ENCODE measurements around the gene SLC26A11. TPM values are rescaled to one million over a fixed set of nuclear protein-coding genes. Genes with fewer than 3 reads are reported as not detected.

SLC26A11 gene
- total and polyA plus RNA-seq, 2 donors (not counting 1 experiment from before 2014, with no cell fraction given) = 10.1 to 31.4 TPM

GRCh38 chr17:80229011-80229410 is 8.8 kb downstream of the SLC26A11 start:
- intact Hi-C loops (cut with micrococcal nuclease) = no loop called here
- Histone ChIP-seq H4K20me1 (ENCODE audit: control insufficient read depth, insufficient read depth, low read length, poor library complexity, severe bottlenecking) (no peaks in the 10 kb centered on the region), H3K27ac (ENCODE audit: low read length in 2 of 2) (no peak overlapping the region), H3K4me2 (replicated peaks; ENCODE audit: low read depth, low read length, poor library complexity, severe bottlenecking) (no peak overlapping the region), H3K9me3 (ENCODE audit: control extremely low read depth in 1 of 3, control insufficient read depth in 2 of 3, insufficient read depth in 1 of 3, low read length in 2 of 3) (peaks cover 0 to 23% (median 20%) of the 10 kb centered on the region in 3 donors), H3K27me3 (replicated peaks in 1 of 4; ENCODE audit: control extremely low read depth in 1 of 4, control insufficient read depth in 3 of 4, insufficient read depth in 4 of 4, low read length in 3 of 4) (peaks cover 0 to 2% (median 0%) of the 10 kb centered on the region in 4 experiments), H3K36me3 (replicated peaks in 1 of 2; ENCODE audit: control extremely low read depth in 1 of 2, control insufficient read depth in 1 of 2, extremely low read depth in 1 of 2, insufficient read depth in 2 of 2, low read length in 1 of 2) (no peaks in the 10 kb centered on the region), H3K4me3 (ENCODE audit: control extremely low read depth in 1 of 5, extremely low read depth in 1 of 5, insufficient read depth in 1 of 5, low read depth in 2 of 5, low read length in 4 of 5) (no peak overlapping the region), H3K4me1 (ENCODE audit: control insufficient read depth in 2 of 2, insufficient read depth in 2 of 2, low read length in 2 of 2) (no peaks in the 10 kb centered on the region), H3K9ac (ENCODE audit: low read length) (no peak overlapping the region), H3K79me2 (ENCODE audit: control insufficient read depth, insufficient read depth, low read length) (no peaks in the 10 kb centered on the region), H2AFZ (ENCODE audit: insufficient read depth, low read depth, low read length, poor library complexity, severe bottlenecking) (no peak overlapping the region)
- WGBS (ENCODE audit: insufficient coverage) = 82% methylated on average over 4 of the region's 4 CpGs
- no peak overlapping the region for H3K27ac Mint-ChIP-seq
- ChIA-PET POLR2A (no interaction called here), CTCF (no interaction called here)
- no peak overlapping the region for H3K4me3 Mint-ChIP-seq
- H3K4me1 Mint-ChIP-seq = no peaks in the 10 kb centered on the region
- DNase-seq = no peak
- no peak for ATAC-seq (ENCODE audit: low read depth)
- H3K9me3 Mint-ChIP-seq (ENCODE audit: insufficient read depth) = peaks cover 5% of the 10 kb centered on the region
- TF ChIP-seq EZH2 (IDR thresholded peaks at IDR 0.05; ENCODE audit: borderline replicate concordance, insufficient read depth, low read depth, low read length, poor library complexity, severe bottlenecking) (no peak), CTCF (IDR thresholded peaks at IDR 0.05) (no peak)
- no peaks in the 10 kb centered on the region for H3K27me3 Mint-ChIP-seq

GRCh38 chr17:80232438-80232837 is 12.2 kb downstream of the SLC26A11 start:
- Histone ChIP-seq H3K4me2 (replicated peaks; ENCODE audit: low read depth, low read length, poor library complexity, severe bottlenecking) (no peak overlapping the region), H3K27ac (ENCODE audit: low read length in 2 of 2) (no peak overlapping the region), H3K79me2 (ENCODE audit: control insufficient read depth, insufficient read depth, low read length) (no peaks in the 10 kb centered on the region), H3K27me3 (replicated peaks in 1 of 4; ENCODE audit: control extremely low read depth in 1 of 4, control insufficient read depth in 3 of 4, insufficient read depth in 4 of 4, low read length in 3 of 4) (no peaks in the 10 kb centered on the region), H3K9me3 (ENCODE audit: control extremely low read depth in 1 of 3, control insufficient read depth in 2 of 3, insufficient read depth in 1 of 3, low read length in 2 of 3) (peaks cover 0 to 34% (median 23%) of the 10 kb centered on the region in 3 donors), H3K9ac (ENCODE audit: low read length) (no peak overlapping the region), H4K20me1 (ENCODE audit: control insufficient read depth, insufficient read depth, low read length, poor library complexity, severe bottlenecking) (no peaks in the 10 kb centered on the region), H2AFZ (ENCODE audit: insufficient read depth, low read depth, low read length, poor library complexity, severe bottlenecking) (no peak overlapping the region), H3K4me1 (ENCODE audit: control insufficient read depth in 2 of 2, insufficient read depth in 2 of 2, low read length in 2 of 2) (no peaks in the 10 kb centered on the region), H3K4me3 (ENCODE audit: control extremely low read depth in 1 of 5, extremely low read depth in 1 of 5, insufficient read depth in 1 of 5, low read depth in 2 of 5, low read length in 4 of 5) (no peak overlapping the region), H3K36me3 (replicated peaks in 1 of 2; ENCODE audit: control extremely low read depth in 1 of 2, control insufficient read depth in 1 of 2, extremely low read depth in 1 of 2, insufficient read depth in 2 of 2, low read length in 1 of 2) (no peaks in the 10 kb centered on the region)
- POLR2A ChIA-PET = no interaction called here
- Mint-ChIP-seq H3K27me3 (no peaks in the 10 kb centered on the region), H3K4me1 (no peaks in the 10 kb centered on the region), H3K4me3 (no peak overlapping the region), H3K27ac (no peak overlapping the region), H3K9me3 (ENCODE audit: insufficient read depth) (peaks cover 9% of the 10 kb centered on the region)
- TF ChIP-seq CTCF (IDR thresholded peaks at IDR 0.05) = no peak
- TF ChIP-seq EZH2 (IDR thresholded peaks at IDR 0.05; ENCODE audit: borderline replicate concordance, insufficient read depth, low read depth, low read length, poor library complexity, severe bottlenecking) = no peak
- intact Hi-C loops (cut with micrococcal nuclease) = no loop called here
- no CpG with 5 or more reads among the region's 1 CpG for WGBS (ENCODE audit: insufficient coverage)
- CTCF ChIA-PET = interaction anchor here (2.2 kb wide), 1 partner anchor 36 kb away, joined by 5 read pairs; no protein-coding TSS in a partner anchor
- ATAC-seq (ENCODE audit: low read depth) (no peak), DNase-seq (no peak)
